ENCODE data around the gene PRSS58. TPM values are rescaled to one million over a fixed set of nuclear protein-coding genes. Genes with fewer than 3 reads are reported as not detected.

The PRSS58 gene
- not detected in 2 replicates for total RNA-seq

GRCh38 chr7:142257958-142258357, at the start of gene PRSS58:
Gene PRSS58, minus strand, starts transcription at chr7:142258058. Its CDS starts 351 bp downstream, at chr7:142257707.

Other genes starting within 250 kb of the PRSS58 start
- gene MGAM2, start 146.3 kb downstream of the PRSS58 start, total RNA-seq: not detected in 2 replicates